Measurements from ENCODE around the gene MSI2. TPM values are rescaled to one million over a fixed set of nuclear protein-coding genes. Genes with fewer than 3 reads are reported as not detected.

The MSI2 gene
- total and polyA plus RNA-seq, 2 donors (not counting 3 experiments of a cell fraction or from before 2014, with no cell fraction given) = 20.9 to 59.3 TPM

- no peaks in the 10 kb centered on the region for H3K79me2 ChIP-seq (ENCODE audit: control insufficient read depth, insufficient read depth, low read length)
- dilution Hi-C loops (cut with MboI; ENCODE audit: extremely low pct_ligation_motif_present, low sequenced_read_pairs) (no loop called here), intact Hi-C loops (cut with micrococcal nuclease) (no loop called here)
- no peaks in the 10 kb centered on the region for H3K9me1 ChIP-seq (replicated peaks; ENCODE audit: control insufficient read depth, extremely low read depth, insufficient read depth, low read length)
- DNase-seq (ENCODE audit: low read depth, low spot score) (no peak), FAIRE-seq (no peak)
- no peaks in the 10 kb centered on the region for H4K20me1 ChIP-seq (replicated peaks; ENCODE audit: control insufficient read depth, extremely low read depth, insufficient read depth, low read length)
- no peaks in the 10 kb centered on the region for H3K36me3 ChIP-seq (ENCODE audit: control insufficient read depth in 2 of 2, extremely low read depth in 1 of 2, insufficient read depth in 2 of 2, low read length in 2 of 2)
- ChIA-PET CTCF (interaction anchor here (1.0 to 1.3 kb wide), 3 partner anchors 268 to 536 kb away, joined by 3 to 6 read pairs (median 4); no protein-coding TSS in a partner anchor), POLR2A (no interaction called here)
- H3K4me3 ChIP-seq (replicated peaks in 1 of 3; ENCODE audit: insufficient read depth in 1 of 3, low read depth in 1 of 3, low read length in 3 of 3) = no peak overlapping the region
- H3K4me2 ChIP-seq (ENCODE audit: insufficient read depth, low read length) = no peak overlapping the region
- BruUV-seq (replicated peaks) = no TSS peak
- no peak overlapping the region for H3K27ac ChIP-seq (ENCODE audit: insufficient read depth, low read depth, low read length)
- no peaks in the 10 kb centered on the region for H3K9me3 ChIP-seq (replicated peaks; ENCODE audit: control insufficient read depth, insufficient read depth, low read length)
- H3K4me1 ChIP-seq (ENCODE audit: control insufficient read depth, extremely low read depth, insufficient read depth, low read length) = no peaks in the 10 kb centered on the region
- H3K9ac ChIP-seq (replicated peaks; ENCODE audit: extremely low read depth, insufficient read depth, low read length) = no peak overlapping the region
- H3K27me3 ChIP-seq (ENCODE audit: control insufficient read depth in 2 of 2, insufficient read depth in 2 of 2, low read length in 2 of 2) = peaks cover 9 to 14% of the 10 kb centered on the region in 2 experiments
- TF ChIP-seq EZH2 (IDR thresholded peaks at IDR 0.05; ENCODE audit: borderline replicate concordance, low read depth, low read length, severe bottlenecking) = no peak
- no peak overlapping the region for H2AFZ ChIP-seq (ENCODE audit: low read depth, low read length)
Measured at GRCh38 chr17:57247913-57248312, 8.4 kb upstream of the MSI2 start.

GRCh38 chr17:57249520-57249919 is 6.8 kb upstream of the MSI2 start:
- no peak overlapping the region for H3K4me3 ChIP-seq (replicated peaks in 1 of 3; ENCODE audit: insufficient read depth in 1 of 3, low read depth in 1 of 3, low read length in 3 of 3)
- no peaks in the 10 kb centered on the region for H3K9me3 ChIP-seq (replicated peaks; ENCODE audit: control insufficient read depth, insufficient read depth, low read length)
- CTCF ChIA-PET = interaction anchor here (1.3 kb wide), 1 partner anchor 157 kb away, joined by 3 read pairs; no protein-coding TSS in a partner anchor
- dilution Hi-C loops (cut with MboI; ENCODE audit: extremely low pct_ligation_motif_present, low sequenced_read_pairs) (no loop called here), intact Hi-C loops (cut with micrococcal nuclease) (no loop called here)
- no peak overlapping the region for H3K27ac ChIP-seq (ENCODE audit: insufficient read depth, low read depth, low read length)
- no peak overlapping the region for H2AFZ ChIP-seq (ENCODE audit: low read depth, low read length)
- H3K27me3 ChIP-seq (ENCODE audit: control insufficient read depth in 2 of 2, insufficient read depth in 2 of 2, low read length in 2 of 2) = peaks cover 6 to 10% of the 10 kb centered on the region in 2 experiments
- H3K4me1 ChIP-seq (ENCODE audit: control insufficient read depth, extremely low read depth, insufficient read depth, low read length) = no peaks in the 10 kb centered on the region
- no peaks in the 10 kb centered on the region for H3K79me2 ChIP-seq (ENCODE audit: control insufficient read depth, insufficient read depth, low read length)
- no peak overlapping the region for H3K9ac ChIP-seq (replicated peaks; ENCODE audit: extremely low read depth, insufficient read depth, low read length)
- no peaks in the 10 kb centered on the region for H3K36me3 ChIP-seq (ENCODE audit: control insufficient read depth in 2 of 2, extremely low read depth in 1 of 2, insufficient read depth in 2 of 2, low read length in 2 of 2)
- H3K9me1 ChIP-seq (replicated peaks; ENCODE audit: control insufficient read depth, extremely low read depth, insufficient read depth, low read length) = no peaks in the 10 kb centered on the region
- no TSS peak for BruUV-seq (replicated peaks)
- DNase-seq (ENCODE audit: low read depth, low spot score) = no peak
- no peak overlapping the region for H3K4me2 ChIP-seq (ENCODE audit: insufficient read depth, low read length)
- no peaks in the 10 kb centered on the region for H4K20me1 ChIP-seq (replicated peaks; ENCODE audit: control insufficient read depth, extremely low read depth, insufficient read depth, low read length)
- no peak for FAIRE-seq
- POLR2A ChIA-PET = no interaction called here
- TF ChIP-seq EZH2 (IDR thresholded peaks at IDR 0.05; ENCODE audit: borderline replicate concordance, low read depth, low read length, severe bottlenecking) (no peak), POLR2A (IDR thresholded peaks at IDR 0.05; ENCODE audit: low read depth, low read length) (no peak), MYC (IDR thresholded peaks at IDR 0.05; ENCODE audit: low read depth, low read length) (no peak), JUN (IDR thresholded peaks at IDR 0.05; ENCODE audit: borderline replicate concordance, insufficient read depth, insufficient read length, low read depth) (no peak), FOS (IDR thresholded peaks at IDR 0.05; ENCODE audit: borderline replicate concordance, insufficient read depth, low read length) (no peak), CTCF (IDR thresholded peaks at IDR 0.05; ENCODE audit: extremely low read depth in 1 of 2, insufficient read depth in 1 of 2, low read depth in 1 of 2, low read length in 2 of 2) (no peak), GATA2 (IDR thresholded peaks at IDR 0.05; ENCODE audit: insufficient read depth, insufficient read length, low read depth, low read length) (no peak), POLR2AphosphoS5 (IDR thresholded peaks at IDR 0.05; ENCODE audit: insufficient read depth, low read depth, low read length) (no peak)
- TF ChIP-seq, protein P1, sequence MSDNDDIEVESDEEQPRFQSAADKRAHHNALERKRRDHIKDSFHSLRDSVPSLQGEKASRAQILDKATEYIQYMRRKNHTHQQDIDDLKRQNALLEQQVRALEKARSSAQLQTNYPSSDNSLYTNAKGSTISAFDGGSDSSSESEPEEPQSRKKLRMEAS (IDR thresholded peaks at IDR 0.05; ENCODE audit: insufficient read depth, insufficient read length) = no peak

Data from endothelial cell of umbilical vein (primary cell).